Endothelial cell of umbilical vein (primary cell): ENCODE measurements around the gene MAP3K10. TPM values are rescaled to one million over a fixed set of nuclear protein-coding genes. Genes with fewer than 3 reads are reported as not detected.

Source experiments
- BruUV-seq: library from RNA; stranded (reverse); fragments of 400-500 nt; replicated peaks from 2 replicates; lab custom pipeline; 2021; lab: Mats Ljungman, UMichigan
- CTCF ChIA-PET: fragments of 300-600, 350-600 bp; sonication (Branson Sonifier 250); formaldehyde crosslinking; loops from one replicate; lab custom pipeline; 2021; ENCODE audit warnings: antibody characterized with exemption, inconsistent platforms; lab: Charles Lee
- POLR2A ChIA-PET: fragments of 300-600, 350-600 bp; sonication (Branson Sonifier 250); formaldehyde crosslinking; loops from one replicate; lab custom pipeline; 2021; ENCODE audit warnings: antibody characterized with exemption, inconsistent platforms; lab: Charles Lee
- DNase-seq: peaks from one replicate; pipeline ENCODE4 v3.0.0-alpha.2; 2011; ENCODE audit warnings: low read depth, low spot score
- FAIRE-seq: peaks from 2 replicates; lab custom pipeline; 2011; peaks lifted over from hg19 to GRCh38; lab: Jason Lieb, UNC
- H2AFZ ChIP-seq: 2 replicates; pipeline ENCODE4 v1.6.0; 2012; ENCODE audit warnings: low read depth, low read length, control low read depth, inconsistent platforms
- H3K27ac ChIP-seq: 2 replicates; pipeline ENCODE4 v1.5.1; 2011; ENCODE audit warnings: low read depth, mild to moderate bottlenecking, control low read depth, low read length, moderate library complexity; ENCODE audit not compliant: insufficient read depth
- H3K27me3 ChIP-seq, 2 experiments: 2 replicates each; pipeline versions ENCODE4 v1.6.0 to v1.6.1; 2011; ENCODE audit warnings: low read length in 2 of 2, mixed read lengths in 1 of 2; ENCODE audit not compliant: control insufficient read depth in 2 of 2, insufficient read depth in 2 of 2
- H3K36me3 ChIP-seq, 2 experiments: 2 replicates in 1 of 2; 3 replicates in 1 of 2; pipeline ENCODE4 v1.5.1; 2011; ENCODE audit warnings: low read length in 2 of 2, mild to moderate bottlenecking in 1 of 2, moderate library complexity in 1 of 2; ENCODE audit not compliant: control insufficient read depth in 2 of 2, insufficient read depth in 2 of 2; ENCODE audit errors: extremely low read depth in 1 of 2
- H3K4me1 ChIP-seq: 3 replicates; pipeline ENCODE4 v1.5.1; 2011; ENCODE audit warnings: mild to moderate bottlenecking, low read length; ENCODE audit not compliant: control insufficient read depth, insufficient read depth; ENCODE audit errors: extremely low read depth
- H3K4me2 ChIP-seq: 2 replicates; pipeline ENCODE4 v1.6.1; 2011; ENCODE audit warnings: low read length, control low read depth, mixed read lengths; ENCODE audit not compliant: insufficient read depth
- H3K4me3 ChIP-seq, 3 experiments: fragments of 200-600 bp in 1 of 3; sonication (generic), shearing (Covaris generic) in 1 of 3; replicated peaks in 1 of 3; 2 replicates each; pipeline ENCODE4 v1.5.1; 2011 to 2016; ENCODE audit warnings: control low read depth in 3 of 3, low read length in 3 of 3, mild to moderate bottlenecking in 2 of 3, inconsistent platforms in 1 of 3, low read depth in 1 of 3, moderate library complexity in 1 of 3; ENCODE audit not compliant: insufficient read depth in 1 of 3
- H3K79me2 ChIP-seq: 2 replicates; pipeline ENCODE4 v1.6.0; 2012; ENCODE audit warnings: low read length, inconsistent platforms; ENCODE audit not compliant: control insufficient read depth, insufficient read depth
- H3K9ac ChIP-seq: replicated peaks from 2 replicates; pipeline ENCODE3; 2011; ENCODE audit warnings: low read length, control low read depth; ENCODE audit not compliant: insufficient read depth; ENCODE audit errors: extremely low read depth
- H3K9me1 ChIP-seq: replicated peaks from 3 replicates; pipeline ENCODE4 v1.6.0; 2011; ENCODE audit warnings: mild to moderate bottlenecking, low read length; ENCODE audit not compliant: control insufficient read depth, insufficient read depth; ENCODE audit errors: extremely low read depth
- H3K9me3 ChIP-seq: replicated peaks from 2 replicates; pipeline ENCODE4 v1.5.1; 2012; ENCODE audit warnings: low read length, inconsistent platforms; ENCODE audit not compliant: control insufficient read depth, insufficient read depth
- H4K20me1 ChIP-seq: replicated peaks from 2 replicates; pipeline ENCODE3; 2011; ENCODE audit warnings: mild to moderate bottlenecking, low read length; ENCODE audit not compliant: control insufficient read depth, insufficient read depth; ENCODE audit errors: extremely low read depth
- CTCF ChIP-seq, 2 donors: IDR thresholded peaks; 1 replicate in 1 of 2; 2 replicates in 1 of 2; pipeline ENCODE4 v1.5.1; 2011; ENCODE audit warnings: low read length in 2 of 2, mild to moderate bottlenecking in 2 of 2, moderate library complexity in 2 of 2, control low read depth in 1 of 2, inconsistent platforms in 1 of 2, low read depth in 1 of 2; ENCODE audit not compliant: insufficient read depth in 1 of 2; ENCODE audit errors: extremely low read depth in 1 of 2
- EZH2 ChIP-seq: IDR thresholded peaks from 2 replicates; pipeline ENCODE4 v1.6.1; 2012; ENCODE audit warnings: borderline replicate concordance, low read depth, mild to moderate bottlenecking, moderate library complexity, low read length, inconsistent platforms; ENCODE audit not compliant: severe bottlenecking
- MAX ChIP-seq: IDR thresholded peaks from 2 replicates; pipeline ENCODE4 v1.6.1; 2011; ENCODE audit not compliant: insufficient read depth, insufficient read length
- MYC ChIP-seq: IDR thresholded peaks from one replicate; pipeline ENCODE4 v1.6.1; 2011; ENCODE audit warnings: mild to moderate bottlenecking, low read depth, low read length
- dilution Hi-C: fragments of 300-500 bp; cut with MboI; formaldehyde crosslinking; loops from one replicate; pipeline ENCODE4 v1.15.0; 2019; ENCODE audit warnings: low sequenced_read_pairs; ENCODE audit not compliant: extremely low pct_ligation_motif_present
- intact Hi-C: fragments of 100-400 bp; cut with micrococcal nuclease; formaldehyde crosslinking; loops from one replicate; pipeline ENCODE4 v1.10.0; 2022
- polyA plus RNA-seq, 4 experiments: library from polyadenylated mRNA; depleted of rRNA in 3 of 4; stranded (reverse) in 3 of 4; unstranded in 1 of 4; fragments of >200 nt; gene quantifications; 2 replicates each; pipeline versions ENCODE4 v1.2.1 to v1.2.3, GENCODE V29; 2011 to 2012; ENCODE audit warnings: missing spikeins in 1 of 4
- total RNA-seq: library from RNA; stranded (reverse); gene quantifications from 2 replicates; pipeline ENCODE4 v1.2.3, GENCODE V29; 2021

Gene MAP3K10
- total and polyA plus RNA-seq, 2 donors (not counting 3 experiments of a cell fraction or from before 2014, with no cell fraction given) = 6.3 to 19.4 TPM

- Histone ChIP-seq H4K20me1 (no peaks in the 10 kb centered on the region), H3K9ac (no peak overlapping the region), H3K9me1 (no peaks in the 10 kb centered on the region), H3K36me3 (peaks cover 4 to 31% of the 10 kb centered on the region in 2 experiments), H3K79me2 (no peaks in the 10 kb centered on the region), H3K4me1 (peaks cover 16% of the 10 kb centered on the region), H3K9me3 (no peaks in the 10 kb centered on the region), H2AFZ (no peak overlapping the region), H3K4me3 (no peak overlapping the region), H3K27ac (no peak overlapping the region), H3K4me2 (no peak overlapping the region), H3K27me3 (no peaks in the 10 kb centered on the region)
- ChIA-PET POLR2A (no interaction called here), CTCF (no interaction called here)
- FAIRE-seq (no peak), DNase-seq (no peak)
- BruUV-seq = no TSS peak
- intact Hi-C loops (no loop called here), dilution Hi-C loops (no loop called here)
- no peak for TF ChIP-seq MYC
- TF ChIP-seq EZH2 = no peak
These were observed 43.4 kb downstream of the MAP3K10 start for GRCh38 chr19:40234429-40235237.

- CTCF ChIA-PET = no interaction called here
- POLR2A ChIA-PET = no interaction called here
- Histone ChIP-seq H3K27me3 (no peaks in the 10 kb centered on the region), H3K36me3 (peaks cover 4 to 37% of the 10 kb centered on the region in 2 experiments), H3K9me3 (no peaks in the 10 kb centered on the region), H3K4me2 (no peak overlapping the region), H4K20me1 (no peaks in the 10 kb centered on the region), H2AFZ (no peak overlapping the region), H3K4me3 (no peak overlapping the region), H3K79me2 (no peaks in the 10 kb centered on the region), H3K4me1 (peaks cover 14% of the 10 kb centered on the region), H3K9me1 (no peaks in the 10 kb centered on the region), H3K9ac (no peak overlapping the region), H3K27ac (no peak overlapping the region)
- dilution Hi-C loops (no loop called here), intact Hi-C loops (no loop called here)
- FAIRE-seq = no peak
- TF ChIP-seq MAX = no peak
- TF ChIP-seq CTCF (IDR thresholded peaks at IDR 0.05; ENCODE audit: extremely low read depth in 1 of 2, insufficient read depth in 1 of 2, low read depth in 1 of 2, low read length in 2 of 2) = peak in 1 of 2 donors; percentile 20
- DNase-seq = no peak
- BruUV-seq = no TSS peak
These were observed 44.2 kb downstream of the MAP3K10 start for GRCh38 chr19:40235238-40236025.
